Uterus (tissue), 4 donors: Measurements from ENCODE around the gene ATF7IP. TPM values are rescaled to one million over a fixed set of nuclear protein-coding genes. Genes with fewer than 3 reads are reported as not detected.
A peak's percentile ranks its signal among the peaks of the same experiment; 100 is the strongest.

ENCODE experiments used
- DNase-seq, 2 donors: peaks; one replicate each; pipeline ENCODE4 v3.0.0-alpha.2; 2019 to 2020
- H3K27ac ChIP-seq, 2 donors: fragments of 200-600 bp; sonication (generic); 1 replicate in 1 of 2; 2 replicates in 1 of 2; pipeline ENCODE4 v1.5.1; 2016 to 2018
- H3K27me3 ChIP-seq, 2 donors: fragments of 200-600 bp; sonication (generic); one replicate each; pipeline ENCODE4 v1.5.1; 2018 to 2019; ENCODE audit warnings: control low read depth in 1 of 2
- H3K36me3 ChIP-seq, 2 donors: fragments of 200-600 bp; sonication (generic); one replicate each; pipeline ENCODE4 v1.5.1; 2019; ENCODE audit warnings: control low read depth in 1 of 2
- H3K4me1 ChIP-seq, 2 donors: fragments of 200-600 bp; sonication (generic); one replicate each; pipeline ENCODE4 v1.5.1; 2018 to 2019; ENCODE audit warnings: control low read depth in 1 of 2
- H3K4me3 ChIP-seq, 2 donors: fragments of 200-600 bp; sonication (generic); 1 replicate in 1 of 2; 2 replicates in 1 of 2; pipeline ENCODE4 v1.5.1; 2018 to 2019; ENCODE audit warnings: mild to moderate bottlenecking in 1 of 2
- H3K9me3 ChIP-seq, 2 donors: fragments of 200-600 bp; sonication (generic); one replicate each; pipeline ENCODE4 v1.5.1; 2019; ENCODE audit warnings: control low read depth in 1 of 2
- CTCF ChIP-seq, 4 experiments: fragments of 200-600 bp in 2 of 4; fragments of 450-650 bp in 2 of 4; sonication (generic) in 2 of 4; IDR thresholded peaks; one replicate each; pipeline ENCODE4 v1.5.1; 2016 to 2019; ENCODE audit warnings: antibody characterized with exemption in 4 of 4, mild to moderate bottlenecking in 2 of 4, moderate library complexity in 1 of 4
- POLR2A ChIP-seq, 2 donors: fragments of 450-650 bp; IDR thresholded peaks; one replicate each; pipeline ENCODE4 v1.6.1; 2016; ENCODE audit warnings: antibody characterized with exemption in 2 of 2, mild to moderate bottlenecking in 1 of 2, moderate library complexity in 1 of 2
- intact Hi-C: fragments of 100-400 bp; cut with DNase I; formaldehyde crosslinking; loops from one replicate; pipeline ENCODE4 v1.15.1; 2023; ENCODE audit warnings: low total_unique reads
- total RNA-seq, 4 donors: library from RNA; depleted of rRNA in 3 of 4; stranded (reverse); fragments of >200 nt in 3 of 4; gene quantifications; one replicate each; pipeline versions ENCODE4 v1.1.0 to v1.2.4, GENCODE V29; 2014 to 2023
- donor health status: DM: yes; HTN: yes; CAD: no.

ATF7IP gene
- total RNA-seq, 4 donors from 2014 or later, result 39.5 to 102 (median 65.6) TPM

GRCh38 chr12:14514154-14514842, 148.8 kb downstream of the ATF7IP start:
- H3K27ac ChIP-seq, result no peak overlapping the region
- no peaks in the 10 kb centered on the region for H3K9me3 ChIP-seq
- TF ChIP-seq POLR2A (IDR thresholded peaks at IDR 0.05), result no peak
- TF ChIP-seq CTCF (IDR thresholded peaks at IDR 0.05), result peak in 1 of 4 experiments; percentile 20
- H3K4me3 ChIP-seq, result no peak overlapping the region
- DNase-seq, result no peak
- H3K27me3 ChIP-seq, result no peaks in the 10 kb centered on the region
- H3K36me3 ChIP-seq, result no peaks in the 10 kb centered on the region
- H3K4me1 ChIP-seq, result no peaks in the 10 kb centered on the region
- intact Hi-C loops, result no loop called here

GRCh38 chr12:14514946-14515345, 149.5 kb downstream of the ATF7IP start:
- Histone ChIP-seq H3K4me1 (no peaks in the 10 kb centered on the region), H3K27me3 (no peaks in the 10 kb centered on the region), H3K9me3 (no peaks in the 10 kb centered on the region), H3K27ac (no peak overlapping the region), H3K36me3 (no peaks in the 10 kb centered on the region), H3K4me3 (no peak overlapping the region)
- intact Hi-C loops, result no loop called here
- DNase-seq, result no peak
- TF ChIP-seq POLR2A (IDR thresholded peaks at IDR 0.05) (no peak), CTCF (IDR thresholded peaks at IDR 0.05) (no peak)

GRCh38 chr12:14521822-14522221, 156.3 kb downstream of the ATF7IP start:
- no peak overlapping the region for H3K27ac ChIP-seq
- no peak for TF ChIP-seq CTCF (IDR thresholded peaks at IDR 0.05)
- no peak for TF ChIP-seq POLR2A (IDR thresholded peaks at IDR 0.05)

GRCh38 chr12:14525964-14526363, 160.5 kb downstream of the ATF7IP start:
- no peak for TF ChIP-seq CTCF (IDR thresholded peaks at IDR 0.05)
- H3K27ac ChIP-seq, result no peak overlapping the region
- intact Hi-C loops, result no loop called here
- H3K9me3 ChIP-seq, result peaks cover 0 to 32% of the 10 kb centered on the region in 2 donors
- no peaks in the 10 kb centered on the region for H3K27me3 ChIP-seq
- H3K36me3 ChIP-seq, result no peaks in the 10 kb centered on the region
- no peaks in the 10 kb centered on the region for H3K4me1 ChIP-seq
- H3K4me3 ChIP-seq, result no peak overlapping the region
- no peak for DNase-seq

More at GRCh38 chr12:14521822-14522221, 156.3 kb downstream of the ATF7IP start:
- Histone ChIP-seq H3K9me3 (peaks cover 0 to 35% of the 10 kb centered on the region in 2 donors), H3K4me1 (no peaks in the 10 kb centered on the region), H3K36me3 (no peaks in the 10 kb centered on the region), H3K4me3 (no peak overlapping the region), H3K27me3 (no peaks in the 10 kb centered on the region)
- no peak for DNase-seq
- intact Hi-C loops, result no loop called here

- H3K4me1 ChIP-seq, result no peaks in the 10 kb centered on the region
- H3K27me3 ChIP-seq, result no peaks in the 10 kb centered on the region
- H3K36me3 ChIP-seq, result no peaks in the 10 kb centered on the region
- no peak overlapping the region for H3K27ac ChIP-seq
- TF ChIP-seq CTCF (IDR thresholded peaks at IDR 0.05), result no peak
- no peak overlapping the region for H3K4me3 ChIP-seq
- no peaks in the 10 kb centered on the region for H3K9me3 ChIP-seq
- intact Hi-C loops, result no loop called here
- no peak for DNase-seq
Observed at GRCh38 chr12:14532152-14532551, 166.7 kb downstream of the ATF7IP start.
